Spleen (tissue), 11 donors: ENCODE data around the gene CDC42BPA. TPM values are rescaled to one million over a fixed set of nuclear protein-coding genes. Genes with fewer than 3 reads are reported as not detected.

Experiments used
- DNase-seq: peaks from one replicate; pipeline ENCODE4 v3.0.0-alpha.2; 2020
- H3K27ac ChIP-seq, 8 donors: fragments of 200-600 bp; sonication (generic) in 7 of 8; 1 replicate in 4 of 8; 2 replicates in 4 of 8; pipeline versions ENCODE4 v1.5.0 to v1.8.0; 2016 to 2021; ENCODE audit warnings: inconsistent platforms in 4 of 8, mild to moderate bottlenecking in 4 of 8, moderate library complexity in 1 of 8
- H3K27me3 ChIP-seq, 7 donors: fragments of 200-600 bp; sonication (generic) in 6 of 7; replicated peaks in 1 of 7; 1 replicate in 4 of 7; 2 replicates in 3 of 7; pipeline versions ENCODE4 v1.5.0 to v1.8.0; 2016 to 2021; ENCODE audit warnings: inconsistent platforms in 3 of 7, mild to moderate bottlenecking in 1 of 7
- H3K36me3 ChIP-seq, 6 donors: fragments of 200-600 bp; sonication (generic) in 5 of 6; 1 replicate in 4 of 6; 2 replicates in 2 of 6; pipeline versions ENCODE4 v1.5.0 to v1.8.0; 2016 to 2021; ENCODE audit warnings: inconsistent platforms in 2 of 6
- H3K4me1 ChIP-seq, 6 donors: fragments of 200-600 bp; sonication (generic) in 5 of 6; 1 replicate in 3 of 6; 2 replicates in 3 of 6; pipeline versions ENCODE4 v1.5.0 to v1.8.0; 2016 to 2021; ENCODE audit warnings: inconsistent platforms in 3 of 6
- H3K4me3 ChIP-seq, 8 donors: fragments of 200-600 bp; sonication (generic) in 7 of 8; 1 replicate in 4 of 8; 2 replicates in 4 of 8; pipeline versions ENCODE4 v1.5.0 to v1.8.0; 2016 to 2021; ENCODE audit warnings: inconsistent platforms in 4 of 8, mild to moderate bottlenecking in 4 of 8, moderate library complexity in 2 of 8
- H3K9me3 ChIP-seq, 8 donors: fragments of 200-600 bp; sonication (generic) in 7 of 8; 1 replicate in 4 of 8; 2 replicates in 4 of 8; pipeline versions ENCODE4 v1.5.0 to v1.8.0; 2016 to 2021; ENCODE audit warnings: inconsistent platforms in 4 of 8
- POLR2A ChIP-seq, 3 donors: fragments of 450-650 bp; IDR thresholded peaks; one replicate each; pipeline ENCODE4 v1.5.1; 2017; ENCODE audit warnings: antibody characterized with exemption in 3 of 3, mild to moderate bottlenecking in 1 of 3
- POLR2AphosphoS5 ChIP-seq, 3 donors: sonication (generic); formaldehyde crosslinking; IDR thresholded peaks; one replicate each; pipeline ENCODE4 v1.5.1; 2017; ENCODE audit warnings: antibody characterized with exemption in 3 of 3
- WGBS, 5 donors: extraction: QIAGEN DNeasy Blood & Tissue Kit in 3 of 5; methylation state at CpG; one replicate each; pipeline versions ENCODE4 v1.1.5 to v1.1.7; 2013 to 2018; 5-methylcytosine and 5-hydroxymethylcytosine counted together
- intact Hi-C: fragments of 100-400 bp; cut with DNase I; formaldehyde crosslinking; loops from one replicate; pipeline ENCODE4 v1.15.0; 2023; ENCODE audit warnings: low total_unique reads
- polyA plus RNA-seq, 3 donors: library from polyadenylated mRNA; stranded (reverse); fragments of 200-250 nt; gene quantifications; one replicate each; pipeline ENCODE4 v1.2.1, GENCODE V29; 2013
- total RNA-seq, 7 donors: library from RNA; depleted of rRNA in 3 of 7; stranded (reverse); fragments of >200 nt in 3 of 7; fragmentation: NEBNext Ultra II Directional in 4 of 7; extraction: Animal tissue kit (Norgen Biotek cat#: 25700) in 4 of 7; gene quantifications; one replicate each; pipeline versions ENCODE4 v1.1.0 to v1.2.1, GENCODE V29; 2016 to 2021
- TF ChIP-seq, protein P1 (sequence below), 11 experiments: fragments of 200-600 bp in 7 of 11; fragments of 450-650 bp in 4 of 11; sonication (generic) in 4 of 11; IDR thresholded peaks in 8 of 11; conservative IDR thresholded peaks in 3 of 11; 1 replicate in 7 of 11; 2 replicates in 4 of 11; pipeline versions ENCODE4 v1.4.0 to v1.8.0; 2016 to 2021; ENCODE audit warnings: antibody characterized with exemption in 11 of 11, inconsistent platforms in 4 of 11, mild to moderate bottlenecking in 1 of 11
- donor health status: healthy with polysubstance abuse.
- donor health status: DM: no; HTN: no; CAD: no; lungs with moderate emphysema.
- donor health status: DM: no; HTN: no; CAD: no.
- donor health status: Bipolar disorder and iron deficiency.
- donor health status: healthy.
- donor health status: DM: no; HTN: no; CAD: no.
- donor health status: DM: yes; HTN: yes; CAD: no.

CDC42BPA gene
- total and polyA plus RNA-seq, 10 donors, result 1.1 to 36.4 (median 27.6) TPM

- no peaks in the 10 kb centered on the region for H3K27me3 ChIP-seq
- no peaks in the 10 kb centered on the region for H3K4me1 ChIP-seq
- H3K27ac ChIP-seq, result no peak overlapping the region
- 79 to 91% (median 86%) methylated on average over 2 of the region's 2 CpGs for WGBS, 5 donors
- H3K9me3 ChIP-seq, result no peaks in the 10 kb centered on the region
- DNase-seq, result no peak
- intact Hi-C loops, result no loop called here
- peaks cover 0 to 12% (median 0%) of the 10 kb centered on the region in 6 donors for H3K36me3 ChIP-seq
- no peak overlapping the region for H3K4me3 ChIP-seq
- no peak for TF ChIP-seq POLR2AphosphoS5 (IDR thresholded peaks at IDR 0.05)
- TF ChIP-seq, protein P1, sequence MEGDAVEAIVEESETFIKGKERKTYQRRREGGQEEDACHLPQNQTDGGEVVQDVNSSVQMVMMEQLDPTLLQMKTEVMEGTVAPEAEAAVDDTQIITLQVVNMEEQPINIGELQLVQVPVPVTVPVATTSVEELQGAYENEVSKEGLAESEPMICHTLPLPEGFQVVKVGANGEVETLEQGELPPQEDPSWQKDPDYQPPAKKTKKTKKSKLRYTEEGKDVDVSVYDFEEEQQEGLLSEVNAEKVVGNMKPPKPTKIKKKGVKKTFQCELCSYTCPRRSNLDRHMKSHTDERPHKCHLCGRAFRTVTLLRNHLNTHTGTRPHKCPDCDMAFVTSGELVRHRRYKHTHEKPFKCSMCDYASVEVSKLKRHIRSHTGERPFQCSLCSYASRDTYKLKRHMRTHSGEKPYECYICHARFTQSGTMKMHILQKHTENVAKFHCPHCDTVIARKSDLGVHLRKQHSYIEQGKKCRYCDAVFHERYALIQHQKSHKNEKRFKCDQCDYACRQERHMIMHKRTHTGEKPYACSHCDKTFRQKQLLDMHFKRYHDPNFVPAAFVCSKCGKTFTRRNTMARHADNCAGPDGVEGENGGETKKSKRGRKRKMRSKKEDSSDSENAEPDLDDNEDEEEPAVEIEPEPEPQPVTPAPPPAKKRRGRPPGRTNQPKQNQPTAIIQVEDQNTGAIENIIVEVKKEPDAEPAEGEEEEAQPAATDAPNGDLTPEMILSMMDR (IDR thresholded peaks at IDR 0.05 in 8 of 11, conservative IDR thresholded peaks at IDR 0.05 in 3 of 11), result no peak
- TF ChIP-seq POLR2A (IDR thresholded peaks at IDR 0.05), result no peak
Measured at GRCh38 chr1:227094249-227094966, 223.9 kb downstream of the CDC42BPA start.

GRCh38 chr1:227093309-227093708 is 225.0 kb downstream of the CDC42BPA start:
- Histone ChIP-seq H3K27me3 (no peaks in the 10 kb centered on the region), H3K27ac (no peak overlapping the region), H3K4me3 (no peak overlapping the region), H3K4me1 (no peaks in the 10 kb centered on the region), H3K36me3 (peaks cover 0 to 12% (median 0%) of the 10 kb centered on the region in 6 donors), H3K9me3 (no peaks in the 10 kb centered on the region)
- intact Hi-C loops, result no loop called here
- DNase-seq, result no peak
- TF ChIP-seq POLR2AphosphoS5 (IDR thresholded peaks at IDR 0.05) (no peak), POLR2A (IDR thresholded peaks at IDR 0.05) (no peak)
- TF ChIP-seq, protein P1 (IDR thresholded peaks at IDR 0.05 in 8 of 11, conservative IDR thresholded peaks at IDR 0.05 in 3 of 11), result no peak
- 79 to 91% (median 91%) methylated on average over 1 of the region's 1 CpG for WGBS, 5 donors

DNA sequence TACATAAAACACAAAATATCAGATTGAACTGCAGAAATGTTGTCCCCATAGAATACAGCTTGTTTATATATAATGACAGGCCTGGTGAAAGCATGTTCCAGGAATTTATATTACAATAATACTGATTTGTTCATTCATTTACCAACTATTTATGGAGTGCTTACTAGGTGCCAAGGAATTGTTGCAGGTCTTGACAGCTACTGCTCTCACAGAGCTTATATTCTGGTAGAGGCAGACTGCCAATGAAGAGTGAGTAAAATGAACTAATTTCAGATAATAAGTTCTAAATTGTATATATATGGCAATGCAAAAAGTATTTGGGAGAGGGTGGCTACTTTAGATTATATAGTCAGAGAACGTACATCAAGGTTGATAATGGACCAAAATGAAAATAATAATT is 226.2 kb downstream of the CDC42BPA start:
- WGBS, 5 donors, result 82 to 96% (median 89%) methylated on average over 1 of the region's 1 CpG
- no peak for TF ChIP-seq POLR2A (IDR thresholded peaks at IDR 0.05)
- TF ChIP-seq, protein P1 (IDR thresholded peaks at IDR 0.05 in 8 of 11, conservative IDR thresholded peaks at IDR 0.05 in 3 of 11), result no peak
- TF ChIP-seq POLR2AphosphoS5 (IDR thresholded peaks at IDR 0.05), result no peak
- intact Hi-C loops, result no loop called here
- no peaks in the 10 kb centered on the region for H3K27me3 ChIP-seq
- H3K4me3 ChIP-seq, result no peak overlapping the region
- no peaks in the 10 kb centered on the region for H3K9me3 ChIP-seq
- no peak for DNase-seq
- peaks cover 0 to 12% (median 0%) of the 10 kb centered on the region in 6 donors for H3K36me3 ChIP-seq
- no peaks in the 10 kb centered on the region for H3K4me1 ChIP-seq
- no peak overlapping the region for H3K27ac ChIP-seq

DNA sequence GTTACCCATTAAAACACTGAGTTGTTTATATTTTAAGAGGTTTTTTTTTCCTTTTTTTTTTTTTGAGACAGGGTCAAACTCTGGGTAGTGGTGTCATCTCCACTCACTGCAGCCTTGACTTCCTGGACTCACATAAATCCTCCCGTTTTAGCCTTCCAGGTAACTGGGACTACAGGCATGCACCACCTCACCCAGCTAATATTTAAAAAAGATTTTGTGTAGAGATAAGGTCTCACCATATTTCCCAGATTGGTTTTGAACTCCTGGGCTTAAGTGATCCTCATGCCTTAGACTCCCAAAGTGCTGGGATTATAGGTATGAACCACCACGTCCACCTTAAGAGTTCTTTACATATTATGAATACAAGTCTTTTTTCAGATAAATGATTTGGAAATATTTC is 231.7 kb downstream of the CDC42BPA start:
- WGBS, 5 donors, result 85 to 95% (median 90%) methylated on average over 2 of the region's 2 CpGs

More for the DNA sequence above, 231.7 kb downstream of the CDC42BPA start:
- no peak overlapping the region for H3K27ac ChIP-seq
- H3K27me3 ChIP-seq, result no peaks in the 10 kb centered on the region
- intact Hi-C loops, result no loop called here
- TF ChIP-seq, protein P1 (IDR thresholded peaks at IDR 0.05 in 8 of 11, conservative IDR thresholded peaks at IDR 0.05 in 3 of 11), result no peak
- TF ChIP-seq POLR2A (IDR thresholded peaks at IDR 0.05) (no peak), POLR2AphosphoS5 (IDR thresholded peaks at IDR 0.05) (no peak)
- H3K9me3 ChIP-seq, result peaks cover 0 to 26% (median 14%) of the 10 kb centered on the region in 8 donors
- no peaks in the 10 kb centered on the region for H3K4me1 ChIP-seq
- H3K4me3 ChIP-seq, result no peak overlapping the region
- H3K36me3 ChIP-seq, result peaks cover 0 to 28% (median 0%) of the 10 kb centered on the region in 6 donors
- DNase-seq, result no peak
